NCI-H2107 treated with DMSO at 0.1 percent for 48 hours (cell line): ENCODE data around the gene PARD6G.

Source experiments
- DNase-seq: peaks from one replicate; lab custom pipeline; 2025; ENCODE audit not compliant: unreplicated experiment; lab: John Stamatoyannopoulos, UW

Gene PARD6G

DNA sequence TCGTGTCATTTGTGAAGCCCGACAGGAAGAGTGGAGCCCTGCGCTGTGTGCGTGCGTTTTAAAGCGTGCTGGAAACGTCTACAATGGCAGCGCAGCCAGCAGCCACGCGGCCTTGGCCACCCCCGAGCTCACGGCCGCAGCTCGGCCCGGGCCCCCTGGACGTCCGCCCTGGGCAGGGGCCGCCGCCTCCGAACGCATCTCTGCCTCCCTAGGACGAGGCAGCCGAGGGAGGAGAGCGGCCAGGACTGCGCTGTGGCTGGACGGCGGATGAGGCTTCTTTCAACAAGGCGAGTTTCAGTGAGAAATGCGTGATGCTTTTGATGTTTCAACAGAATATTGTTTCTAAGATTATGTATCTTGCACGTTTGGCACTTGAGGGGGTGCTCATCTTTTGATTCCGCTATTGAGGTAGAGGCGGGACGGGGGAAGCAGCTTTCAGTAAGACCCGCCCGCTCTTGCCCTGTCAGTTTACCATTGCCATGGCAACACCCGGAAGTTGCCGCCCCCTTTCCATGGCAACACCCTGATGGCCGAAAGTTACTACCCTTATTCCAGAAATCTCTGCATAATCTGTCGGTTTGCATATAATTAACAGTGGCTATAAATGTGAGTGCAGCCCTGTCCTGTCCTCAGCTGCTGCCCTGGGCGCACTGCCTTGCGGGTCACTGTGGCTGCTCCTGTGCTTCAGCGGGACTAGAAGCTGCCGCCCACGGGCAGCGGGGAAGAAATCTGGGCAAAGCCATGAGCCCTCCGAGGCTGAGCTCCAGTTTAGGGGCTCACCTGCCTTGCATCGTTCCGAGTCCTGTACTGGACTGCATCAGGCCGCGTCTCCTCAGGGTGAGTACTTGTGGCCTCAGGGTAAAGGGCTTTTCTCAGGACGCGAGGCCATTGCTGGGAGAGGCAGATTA, 99.6 kb downstream of the PARD6G start:
- no peak for DNase-seq

DNA sequence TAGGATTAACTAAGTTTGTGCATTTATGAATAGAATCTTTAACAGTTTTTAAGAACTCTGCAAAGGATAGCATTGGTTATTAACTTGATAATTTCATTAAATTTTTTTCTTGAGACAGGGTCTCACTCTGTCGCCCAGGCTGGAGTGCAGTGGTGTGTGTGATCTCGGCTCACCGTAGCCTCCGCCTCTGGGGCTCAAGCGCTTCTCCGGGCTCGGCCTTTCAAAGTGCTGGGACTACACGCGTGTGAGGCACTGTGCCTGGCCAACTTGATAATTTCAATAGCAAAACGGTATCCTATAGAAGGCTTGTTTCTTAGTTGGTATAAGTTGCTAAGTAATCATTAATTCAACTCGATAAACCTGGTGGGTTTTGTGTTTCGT, 100.3 kb downstream of the PARD6G start:
- DNase-seq = no peak

DNA sequence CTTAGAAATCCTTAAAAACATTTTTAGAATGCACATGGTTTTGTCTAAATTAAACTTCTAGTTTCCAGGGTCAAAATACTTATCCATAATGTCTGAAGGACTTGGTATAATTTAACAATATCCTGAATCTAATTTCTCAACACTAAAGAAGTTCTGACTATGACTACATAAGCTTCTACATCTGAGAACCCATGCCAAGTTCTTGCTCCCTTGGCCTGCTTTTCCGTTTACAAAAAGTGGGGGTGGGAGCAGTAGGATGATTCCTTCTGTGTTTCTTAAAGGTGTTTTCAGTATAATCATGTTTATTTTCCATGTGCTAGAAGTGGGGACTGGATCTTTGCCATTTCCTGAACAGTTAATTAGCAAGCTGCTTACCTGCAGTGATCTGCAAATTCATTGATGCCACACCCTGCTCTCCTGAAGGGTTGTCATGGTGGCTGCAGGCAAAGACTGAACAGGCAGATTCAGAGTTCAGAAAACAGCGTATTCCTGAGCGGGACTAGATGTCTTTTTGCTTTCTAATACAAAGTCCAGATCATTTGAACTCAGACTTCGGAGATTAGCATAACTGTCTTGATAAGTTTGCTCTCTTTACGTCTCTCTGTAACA, 102.0 kb downstream of the PARD6G start:
- DNase-seq = no peak

DNA sequence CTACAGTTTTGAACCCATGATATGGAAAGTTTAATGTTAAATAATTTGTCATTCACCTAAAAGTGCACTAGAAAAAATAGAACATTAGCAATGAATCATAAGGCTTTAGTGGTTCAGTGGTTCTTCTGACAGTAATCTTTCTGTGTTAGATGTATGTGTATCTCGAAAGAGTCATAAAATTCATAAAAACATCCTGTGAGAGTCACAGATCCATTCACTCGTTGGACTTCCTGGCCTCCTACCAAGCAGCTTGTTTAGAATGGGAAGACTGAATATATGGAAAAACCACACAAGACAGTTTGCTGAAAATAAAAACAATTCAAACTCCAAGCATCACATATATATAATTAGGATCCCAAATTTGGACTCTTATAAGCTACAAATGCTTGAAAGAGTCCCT, 103.4 kb downstream of the PARD6G start:
- DNase-seq = no peak

DNA sequence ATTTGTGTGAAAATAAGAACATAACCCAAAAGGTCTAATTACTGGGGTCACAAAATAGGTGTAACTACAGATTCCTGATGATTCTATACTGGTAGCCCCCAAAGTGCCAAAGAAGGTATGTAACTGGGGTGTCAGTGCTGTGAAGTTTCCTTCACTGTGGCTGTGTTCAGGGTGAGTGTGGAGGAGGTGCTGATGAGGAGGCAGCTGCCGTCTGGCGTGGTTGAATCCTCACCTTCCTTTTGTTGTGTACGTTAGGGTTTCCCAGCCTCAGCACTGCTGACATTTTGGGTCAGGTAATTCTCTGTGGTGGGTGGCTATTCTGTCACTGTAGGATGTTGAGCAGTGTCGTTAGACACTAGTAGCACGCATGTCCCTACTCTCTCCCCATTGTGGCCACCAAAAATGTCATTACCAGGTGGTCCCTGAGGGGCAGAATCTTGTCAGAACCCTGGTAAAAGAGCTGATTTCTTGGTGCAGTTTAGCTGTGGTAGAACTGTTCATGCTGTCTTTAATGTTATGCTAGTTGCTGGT, 106.8 kb downstream of the PARD6G start:
- DNase-seq = no peak

DNA sequence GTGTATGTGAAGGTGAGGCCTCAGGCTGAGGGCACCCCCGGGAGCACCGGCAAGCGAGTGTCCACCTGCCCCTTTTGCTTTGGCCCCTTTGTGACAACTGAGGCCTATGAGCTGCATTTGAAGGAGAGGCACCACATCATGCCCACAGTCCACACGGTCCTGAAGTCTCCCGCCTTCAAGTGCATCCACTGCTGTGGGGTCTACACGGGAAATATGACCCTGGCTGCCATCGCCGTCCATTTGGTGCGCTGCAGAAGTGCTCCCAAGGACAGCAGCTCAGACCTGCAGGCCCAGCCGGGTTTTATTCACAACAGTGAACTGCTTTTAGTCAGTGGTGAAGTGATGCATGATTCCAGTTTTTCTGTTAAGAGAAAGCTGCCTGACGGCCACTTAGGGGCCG, 109.3 kb downstream of the PARD6G start:
- no peak for DNase-seq

DNA sequence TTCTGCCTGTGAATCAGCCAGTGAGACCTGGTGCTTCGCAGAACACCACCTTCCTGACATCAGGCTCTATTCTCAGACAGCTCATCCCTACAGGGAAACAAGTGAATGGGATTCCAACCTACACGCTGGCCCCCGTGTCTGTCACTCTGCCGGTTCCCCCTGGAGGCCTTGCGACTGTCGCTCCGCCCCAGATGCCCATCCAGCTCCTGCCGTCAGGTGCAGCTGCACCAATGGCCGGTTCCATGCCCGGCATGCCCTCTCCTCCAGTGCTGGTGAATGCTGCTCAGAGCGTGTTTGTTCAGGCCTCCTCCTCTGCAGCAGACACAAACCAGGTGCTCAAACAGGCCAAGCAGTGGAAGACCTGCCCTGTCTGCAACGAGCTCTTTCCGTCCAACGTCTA, 110.2 kb downstream of the PARD6G start:
- DNase-seq = no peak

DNA sequence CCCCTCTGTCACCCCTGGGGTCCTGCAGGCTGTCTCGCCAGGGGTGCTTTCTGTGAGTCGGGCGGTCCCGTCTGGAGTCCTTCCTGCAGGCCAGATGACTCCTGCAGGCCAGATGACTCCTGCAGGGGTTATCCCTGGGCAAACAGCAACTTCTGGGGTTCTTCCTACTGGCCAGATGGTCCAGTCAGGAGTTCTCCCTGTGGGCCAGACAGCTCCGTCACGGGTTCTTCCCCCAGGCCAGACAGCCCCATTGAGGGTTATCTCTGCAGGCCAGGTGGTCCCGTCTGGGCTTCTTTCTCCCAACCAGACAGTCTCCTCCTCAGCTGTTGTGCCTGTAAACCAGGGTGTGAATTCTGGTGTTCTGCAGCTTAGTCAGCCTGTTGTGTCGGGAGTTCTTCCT, 110.6 kb downstream of the PARD6G start:
- DNase-seq = no peak

DNA sequence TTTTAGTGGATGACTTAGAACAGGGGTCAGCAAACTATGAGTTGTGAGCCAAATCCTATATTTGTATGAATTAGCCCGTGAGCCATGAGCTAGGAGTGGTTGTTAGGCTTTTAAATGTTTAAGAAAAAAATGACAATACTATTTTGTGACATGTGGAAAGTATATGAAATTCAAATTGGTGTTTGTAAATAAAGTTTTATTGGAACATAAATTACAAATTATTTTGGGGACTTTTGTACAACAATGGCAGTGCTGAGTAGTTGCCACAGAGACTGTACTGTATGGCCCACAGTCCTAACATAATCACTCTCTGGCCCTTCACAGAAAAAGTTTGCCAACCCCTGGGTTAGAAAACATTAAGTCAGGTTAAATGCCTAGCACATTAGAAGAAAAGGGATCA, 112.2 kb downstream of the PARD6G start:
- DNase-seq = no peak

DNA sequence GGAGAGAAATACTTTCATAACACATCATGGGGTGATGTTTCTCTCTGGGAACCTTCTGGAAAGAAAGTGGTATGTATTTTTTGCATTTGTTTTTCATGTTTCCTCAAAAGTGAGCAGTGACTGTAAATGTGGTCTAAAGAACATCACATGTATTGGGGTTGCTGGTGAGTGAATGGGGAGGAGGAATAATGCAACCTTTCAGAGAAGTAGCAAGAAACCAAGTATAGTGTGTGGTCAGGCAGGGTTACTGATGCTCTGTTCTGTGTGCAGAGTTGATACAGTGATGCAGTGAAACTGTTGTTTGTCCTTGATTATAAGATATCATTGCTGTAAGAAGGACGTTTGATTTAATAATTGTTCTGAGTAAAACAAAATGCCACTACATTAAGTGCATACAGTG, 114.2 kb downstream of the PARD6G start:
- DNase-seq = no peak

DNA sequence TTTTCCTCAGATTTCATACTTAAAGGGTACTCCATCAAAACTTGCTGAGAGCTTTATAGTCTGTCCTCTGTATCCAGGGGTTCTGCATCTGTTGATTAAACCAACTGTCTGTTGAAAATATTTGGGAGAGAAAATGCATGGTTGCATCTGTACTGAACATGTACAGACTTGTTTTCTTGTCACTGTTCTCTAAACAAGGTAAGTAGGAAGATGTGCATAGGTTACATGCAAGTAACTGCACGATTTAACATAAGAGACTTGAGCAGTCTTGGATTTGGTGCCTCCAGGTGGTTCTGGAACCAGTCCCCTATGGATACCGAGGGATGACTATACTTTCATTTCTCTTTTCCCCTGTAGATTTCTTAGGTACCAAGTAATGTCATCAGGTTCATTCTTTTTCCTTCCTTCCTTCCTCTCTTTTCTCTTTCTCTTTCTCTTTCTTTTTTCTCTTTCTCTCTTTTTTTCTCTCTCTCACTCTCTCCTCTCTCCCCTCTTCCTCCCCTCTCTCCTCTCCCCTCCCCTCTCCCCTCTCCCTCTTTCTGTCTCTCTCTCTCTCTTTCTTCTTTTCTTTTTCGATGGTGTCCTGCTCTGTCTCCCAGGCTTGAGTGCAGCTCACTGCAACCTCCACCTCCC, 115.0 kb downstream of the PARD6G start:
- no peak for DNase-seq

DNA sequence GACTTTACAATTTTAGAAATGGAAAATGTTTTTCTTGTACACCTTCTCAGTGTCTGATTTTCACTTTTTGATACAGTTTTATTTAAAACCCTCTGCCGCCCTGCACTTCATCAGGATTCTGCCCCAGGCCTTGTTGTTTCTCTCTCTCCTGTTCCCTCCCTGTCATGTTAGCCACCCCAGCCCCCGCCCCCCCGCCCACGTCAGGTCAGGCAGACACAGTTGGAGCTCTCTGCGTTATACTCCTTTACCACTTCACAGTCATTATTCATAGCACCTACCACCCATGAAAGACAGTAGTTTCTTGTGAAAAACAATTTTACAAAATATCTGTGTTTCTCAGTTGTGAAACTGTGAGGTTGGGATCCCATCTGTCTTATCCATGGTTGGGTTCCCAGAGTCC, 116.8 kb downstream of the PARD6G start:
- no peak for DNase-seq

DNA sequence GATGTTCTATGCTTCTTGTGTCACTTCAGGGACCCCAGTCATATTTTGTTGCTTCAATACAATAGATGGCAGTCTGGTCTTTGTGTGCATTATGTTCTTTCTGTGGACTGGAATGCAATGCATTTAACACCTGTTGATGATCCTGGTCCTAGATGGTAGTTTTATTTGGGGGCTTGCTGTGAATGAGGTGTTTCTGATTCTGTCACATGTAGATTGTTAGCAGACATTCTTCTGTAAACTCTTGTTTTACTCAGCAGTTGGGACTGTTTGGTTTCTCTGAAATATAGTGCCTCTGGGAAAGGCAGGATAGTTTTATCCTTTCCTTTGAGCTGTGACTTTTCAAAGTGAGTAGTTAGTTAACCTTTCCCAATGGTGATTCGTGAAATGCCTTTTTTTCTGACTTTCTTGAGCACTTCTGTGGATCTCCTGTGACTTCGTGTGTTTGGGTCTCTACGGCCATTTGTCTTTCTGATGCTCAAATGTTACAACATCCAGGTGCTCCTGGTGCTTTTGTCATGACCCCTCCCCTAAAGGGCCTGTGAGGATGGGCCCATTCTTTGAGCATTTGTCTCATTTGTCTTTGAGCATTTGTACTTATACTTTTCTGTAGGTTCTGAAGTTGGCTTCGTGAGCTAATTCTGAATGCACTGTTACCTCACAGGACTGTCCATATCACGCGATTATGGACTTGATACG, 117.5 kb downstream of the PARD6G start:
- no peak for DNase-seq

DNA sequence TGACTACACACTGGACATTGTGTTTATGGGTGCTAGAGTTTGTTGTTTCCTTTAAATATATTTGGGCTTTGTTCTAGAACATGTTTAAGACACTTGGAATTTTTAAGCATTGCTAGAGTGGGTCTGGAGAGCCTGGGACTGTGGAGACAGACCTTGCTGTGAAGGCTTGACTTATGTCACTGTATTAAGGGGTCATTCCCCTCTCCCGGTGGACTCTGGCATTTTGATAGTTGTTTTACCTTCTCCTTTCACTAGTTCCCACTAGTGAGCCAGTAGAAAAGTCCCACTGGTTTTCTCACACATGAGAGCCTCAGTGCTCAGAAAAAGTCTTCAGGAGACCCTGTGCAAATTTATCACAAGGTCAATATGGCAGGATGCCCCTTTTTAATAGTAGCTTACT, 119.7 kb downstream of the PARD6G start:
- DNase-seq = no peak

DNA sequence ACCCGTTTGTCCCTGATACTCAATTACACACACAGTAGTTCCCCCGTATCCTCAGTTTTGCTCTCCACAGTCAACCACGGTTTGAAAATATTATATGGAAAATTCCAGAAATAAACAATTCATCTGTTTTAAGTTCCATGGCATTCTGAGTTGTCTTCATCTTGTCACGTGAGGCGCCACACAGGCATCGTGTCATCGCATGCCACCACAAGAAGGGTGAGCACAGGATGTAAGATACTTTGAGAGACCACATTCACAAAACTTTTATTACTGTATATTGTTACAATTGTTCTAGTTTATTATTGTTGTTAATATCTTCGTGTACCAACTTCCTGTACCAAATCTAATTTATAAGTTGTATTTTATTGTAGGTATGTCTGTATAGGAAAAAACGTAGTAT, 120.5 kb downstream of the PARD6G start:
- DNase-seq = no peak

DNA sequence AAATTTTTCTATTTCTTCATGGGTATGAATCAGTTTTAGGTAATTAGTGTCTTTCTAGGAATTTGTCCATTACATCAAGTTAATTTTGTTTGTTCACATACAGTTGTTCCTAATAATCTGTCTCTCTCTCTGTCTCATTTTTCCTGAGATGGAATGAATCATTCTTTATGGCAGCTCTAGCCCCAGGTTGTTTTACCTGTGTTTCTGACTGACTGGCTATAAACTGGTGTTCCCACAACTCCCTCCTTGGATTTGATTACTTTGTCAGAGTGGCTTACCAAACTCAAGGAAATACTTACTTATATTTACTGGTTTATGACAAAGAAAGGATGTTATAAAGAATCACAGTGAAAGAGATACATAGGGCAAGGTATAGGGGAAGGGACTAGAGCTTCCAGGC, 123.2 kb downstream of the PARD6G start:
- no peak for DNase-seq

DNA sequence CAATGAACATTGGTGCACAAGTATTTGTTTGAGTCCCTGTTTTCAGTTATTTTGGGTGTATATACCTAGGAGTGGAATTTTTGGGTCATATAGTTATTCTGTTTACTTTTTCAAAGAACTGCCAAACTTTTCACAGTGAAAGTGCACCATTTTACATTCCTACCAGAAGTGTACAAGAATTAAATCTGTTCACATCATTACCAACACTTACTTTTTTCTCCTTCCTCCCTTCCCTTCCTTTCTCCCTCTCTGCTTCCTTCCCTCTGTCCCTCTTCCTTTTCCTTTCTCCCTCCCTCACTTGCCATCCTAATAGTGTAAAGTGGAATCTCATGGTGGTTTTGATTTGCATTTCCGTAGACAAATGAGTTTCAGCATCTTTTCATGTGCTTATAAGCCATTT, 126.4 kb downstream of the PARD6G start:
- no peak for DNase-seq

DNA sequence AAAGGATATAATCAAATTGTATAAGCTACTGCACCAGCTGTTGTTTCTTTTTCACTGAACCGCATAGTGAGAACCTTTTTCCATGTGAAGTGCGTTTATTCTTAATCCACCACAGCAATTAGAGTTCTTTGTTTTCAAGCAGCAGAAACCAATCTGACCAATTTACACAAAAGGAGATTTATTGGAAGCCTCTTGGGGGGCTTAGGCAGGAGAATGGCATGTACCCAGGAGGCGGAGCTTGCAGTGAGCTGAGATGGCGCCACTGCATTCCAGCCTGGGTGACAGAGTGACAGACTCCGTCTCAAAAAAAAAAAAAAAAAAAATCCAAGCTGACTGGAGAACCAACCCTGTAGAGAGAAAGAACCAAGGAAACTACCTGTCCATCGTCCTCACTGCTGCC, 128.2 kb downstream of the PARD6G start:
- DNase-seq = no peak

DNA sequence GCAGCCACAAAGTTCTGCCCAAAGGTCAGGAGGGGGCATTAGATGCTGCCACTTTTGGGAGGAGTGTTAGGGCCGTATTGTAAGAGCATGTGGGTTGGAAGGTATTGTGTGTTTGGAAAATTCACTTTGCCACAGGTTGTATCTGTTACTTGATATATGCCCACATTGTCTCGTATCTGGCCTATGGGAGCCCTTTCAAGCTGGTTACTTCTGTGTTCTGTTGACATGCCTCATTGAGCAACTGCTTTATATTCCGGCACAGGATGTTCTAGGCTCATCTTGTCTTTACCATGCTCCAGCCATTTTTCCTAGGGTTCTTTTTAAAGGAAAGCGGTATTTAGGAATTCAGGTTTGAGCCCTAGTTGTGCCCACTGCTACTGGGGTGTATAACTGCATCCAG, 132.3 kb downstream of the PARD6G start:
- no peak for DNase-seq

DNA sequence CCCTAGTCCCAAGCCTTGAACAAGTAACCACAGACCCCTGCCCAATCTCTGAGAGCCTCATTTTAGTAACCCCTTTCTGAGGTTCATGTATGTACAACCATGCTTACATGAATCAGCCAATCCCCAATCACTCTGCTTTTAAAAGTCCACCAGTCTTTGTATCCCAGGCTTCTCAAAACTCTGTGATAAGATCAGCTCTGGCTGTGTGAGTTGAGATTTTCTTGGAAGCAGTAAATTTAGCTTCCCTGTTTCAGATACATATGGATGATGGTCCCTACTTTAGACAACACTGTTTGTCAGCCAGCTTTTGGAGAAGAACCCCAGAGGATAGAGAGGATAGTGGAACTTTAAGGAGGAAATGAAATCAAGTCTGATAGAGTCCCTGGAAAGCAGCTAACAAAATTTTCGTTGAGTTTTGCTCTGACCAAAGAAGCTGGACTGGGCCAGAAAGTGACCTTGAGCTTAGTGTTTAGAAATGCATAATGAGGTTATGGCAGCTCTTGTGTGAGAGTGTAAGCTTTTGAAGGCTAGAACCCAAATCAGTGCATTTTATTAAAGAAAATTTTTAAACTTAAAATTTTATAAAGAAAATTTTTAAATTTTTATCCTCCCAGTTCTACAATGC, 134.6 kb downstream of the PARD6G start:
- no peak for DNase-seq

DNA sequence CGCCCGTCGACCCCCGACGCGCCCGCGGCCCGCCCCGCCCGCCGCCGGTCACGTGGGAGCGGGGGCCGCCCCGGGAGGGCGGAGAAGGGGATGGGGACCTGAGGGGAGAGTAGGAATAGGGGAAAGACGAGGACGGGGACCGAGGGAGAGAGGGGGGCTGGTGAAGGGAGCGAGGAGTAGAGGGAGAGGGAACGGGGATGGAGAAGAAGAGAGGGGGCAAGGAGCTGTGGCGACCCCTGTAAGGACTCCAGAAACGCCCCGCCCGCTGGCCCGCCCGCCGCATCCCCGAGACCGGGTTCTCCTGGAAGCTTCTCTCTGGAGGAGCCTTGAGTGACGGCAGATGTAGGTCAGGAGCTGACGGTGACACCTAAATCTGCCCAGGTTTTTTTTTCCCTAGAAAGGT, 137.6 kb downstream of the PARD6G start:
- DNase-seq = no peak
